ENCODE measurements around the gene SELENOV. TPM values are rescaled to one million over a fixed set of nuclear protein-coding genes. Genes with fewer than 3 reads are reported as not detected.

The SELENOV gene
- total RNA-seq, 1 donor from 2014 or later: 0.73 TPM

GRCh38 chr19:39554701-39555311 is 39.9 kb downstream of the SELENOV start:
- no peaks in the 10 kb centered on the region for H3F3A ChIP-seq (ENCODE audit: low read depth)
- H4K20me1 ChIP-seq (ENCODE audit: low read depth): no peaks in the 10 kb centered on the region
- H3K4me1 ChIP-seq: no peaks in the 10 kb centered on the region
- no peak overlapping the region for H3K4me2 ChIP-seq
- DNase-seq (ENCODE audit: low spot score): no peak
- H3K27ac Mint-ChIP-seq: no peak overlapping the region
- no peaks in the 10 kb centered on the region for H3K9me3 Mint-ChIP-seq
- no peak overlapping the region for H3K27ac ChIP-seq
- no peak overlapping the region for H3K4me3 ChIP-seq
- H3K27me3 Mint-ChIP-seq (ENCODE audit: insufficient read depth, low read depth): peaks cover 8% of the 10 kb centered on the region
- no peaks in the 10 kb centered on the region for H3K36me3 ChIP-seq
- no peaks in the 10 kb centered on the region for H3K9me3 ChIP-seq (ENCODE audit: low read depth)
- no peak overlapping the region for H3K4me3 Mint-ChIP-seq
- no peaks in the 10 kb centered on the region for H3K36me3 Mint-ChIP-seq
- no peaks in the 10 kb centered on the region for H3K4me1 Mint-ChIP-seq
- H2AFZ ChIP-seq (replicated peaks): no peak overlapping the region
- TF ChIP-seq EZH2 (IDR thresholded peaks at IDR 0.05) (no peak), EZH2phosphoT487 (IDR thresholded peaks at IDR 0.05) (no peak)
- TF ChIP-seq, protein P1, sequence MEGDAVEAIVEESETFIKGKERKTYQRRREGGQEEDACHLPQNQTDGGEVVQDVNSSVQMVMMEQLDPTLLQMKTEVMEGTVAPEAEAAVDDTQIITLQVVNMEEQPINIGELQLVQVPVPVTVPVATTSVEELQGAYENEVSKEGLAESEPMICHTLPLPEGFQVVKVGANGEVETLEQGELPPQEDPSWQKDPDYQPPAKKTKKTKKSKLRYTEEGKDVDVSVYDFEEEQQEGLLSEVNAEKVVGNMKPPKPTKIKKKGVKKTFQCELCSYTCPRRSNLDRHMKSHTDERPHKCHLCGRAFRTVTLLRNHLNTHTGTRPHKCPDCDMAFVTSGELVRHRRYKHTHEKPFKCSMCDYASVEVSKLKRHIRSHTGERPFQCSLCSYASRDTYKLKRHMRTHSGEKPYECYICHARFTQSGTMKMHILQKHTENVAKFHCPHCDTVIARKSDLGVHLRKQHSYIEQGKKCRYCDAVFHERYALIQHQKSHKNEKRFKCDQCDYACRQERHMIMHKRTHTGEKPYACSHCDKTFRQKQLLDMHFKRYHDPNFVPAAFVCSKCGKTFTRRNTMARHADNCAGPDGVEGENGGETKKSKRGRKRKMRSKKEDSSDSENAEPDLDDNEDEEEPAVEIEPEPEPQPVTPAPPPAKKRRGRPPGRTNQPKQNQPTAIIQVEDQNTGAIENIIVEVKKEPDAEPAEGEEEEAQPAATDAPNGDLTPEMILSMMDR (IDR thresholded peaks at IDR 0.05): no peak
- H3K27me3 ChIP-seq: peaks cover 3% of the 10 kb centered on the region
- no peak overlapping the region for H3K9ac ChIP-seq
- no peaks in the 10 kb centered on the region for H3K79me2 ChIP-seq (ENCODE audit: low read depth)

DNA sequence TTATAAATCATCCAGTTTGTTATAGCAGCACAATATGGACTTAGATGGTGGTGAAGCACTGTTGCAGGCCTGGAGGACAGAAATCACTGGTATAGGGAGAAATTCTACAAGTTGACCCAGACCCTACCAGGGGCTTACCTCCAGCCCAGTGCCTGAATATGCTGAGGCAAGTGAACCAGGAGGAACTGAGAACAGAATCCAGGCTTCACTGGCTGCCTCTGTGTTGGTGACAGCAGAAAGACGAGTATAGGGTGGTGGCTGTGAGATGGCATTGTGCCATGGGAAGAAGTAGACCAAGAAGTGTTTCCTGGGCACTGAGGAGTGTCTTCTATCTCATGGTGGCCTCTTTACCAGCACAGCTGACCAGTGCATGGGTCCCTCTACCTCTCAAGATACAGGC is 40.9 kb downstream of the SELENOV start:
- Histone ChIP-seq H3K27ac (no peak overlapping the region), H3K36me3 (no peaks in the 10 kb centered on the region), H3K4me2 (no peak overlapping the region), H3K9ac (no peak overlapping the region), H4K20me1 (ENCODE audit: low read depth) (no peaks in the 10 kb centered on the region), H3F3A (ENCODE audit: low read depth) (no peaks in the 10 kb centered on the region), H3K4me3 (no peak overlapping the region), H3K79me2 (ENCODE audit: low read depth) (no peaks in the 10 kb centered on the region), H3K4me1 (no peaks in the 10 kb centered on the region), H3K27me3 (peaks cover 3% of the 10 kb centered on the region), H3K9me3 (ENCODE audit: low read depth) (no peaks in the 10 kb centered on the region), H2AFZ (replicated peaks) (no peak overlapping the region)
- Mint-ChIP-seq H3K36me3 (no peaks in the 10 kb centered on the region), H3K4me1 (no peaks in the 10 kb centered on the region), H3K9me3 (no peaks in the 10 kb centered on the region), H3K27me3 (ENCODE audit: insufficient read depth, low read depth) (peaks cover 9% of the 10 kb centered on the region), H3K4me3 (no peak overlapping the region), H3K27ac (no peak overlapping the region)
- TF ChIP-seq EZH2 (IDR thresholded peaks at IDR 0.05): no peak
- TF ChIP-seq EZH2phosphoT487 (IDR thresholded peaks at IDR 0.05): no peak
- DNase-seq (ENCODE audit: low spot score): no peak

- Histone ChIP-seq H3F3A (ENCODE audit: low read depth) (no peaks in the 10 kb centered on the region), H3K27me3 (peaks cover 3% of the 10 kb centered on the region), H3K9ac (no peak overlapping the region), H3K27ac (no peak overlapping the region), H3K36me3 (no peaks in the 10 kb centered on the region), H2AFZ (replicated peaks) (no peak overlapping the region), H3K4me3 (no peak overlapping the region), H3K79me2 (ENCODE audit: low read depth) (no peaks in the 10 kb centered on the region), H3K4me2 (no peak overlapping the region), H3K9me3 (ENCODE audit: low read depth) (no peaks in the 10 kb centered on the region), H4K20me1 (ENCODE audit: low read depth) (no peaks in the 10 kb centered on the region), H3K4me1 (no peaks in the 10 kb centered on the region)
- H3K4me3 Mint-ChIP-seq: peak overlapping the region; percentile 4
- H3K9me3 Mint-ChIP-seq: no peaks in the 10 kb centered on the region
- H3K4me1 Mint-ChIP-seq: no peaks in the 10 kb centered on the region
- TF ChIP-seq, protein P1 (IDR thresholded peaks at IDR 0.05): no peak
- TF ChIP-seq EZH2phosphoT487 (IDR thresholded peaks at IDR 0.05): no peak
- TF ChIP-seq EZH2 (IDR thresholded peaks at IDR 0.05): no peak
- peak overlapping the region; percentile 6 for H3K27ac Mint-ChIP-seq
- peaks cover 7% of the 10 kb centered on the region for H3K27me3 Mint-ChIP-seq (ENCODE audit: insufficient read depth, low read depth)
- H3K36me3 Mint-ChIP-seq: no peaks in the 10 kb centered on the region
- DNase-seq (ENCODE audit: low spot score): no peak
Observed at GRCh38 chr19:39557811-39558623, 43.1 kb downstream of the SELENOV start.
